Breast epithelium (tissue), 3 donors: ENCODE results near the gene DISP3.

Experiments used
- CTCF ChIP-seq, 3 donors: fragments of 450-650 bp; IDR thresholded peaks; one replicate each; pipeline ENCODE4 v1.5.1; 2016 to 2017; ENCODE audit warnings: antibody characterized with exemption in 3 of 3, mild to moderate bottlenecking in 3 of 3, moderate library complexity in 3 of 3
- POLR2A ChIP-seq: fragments of 450-650 bp; IDR thresholded peaks from one replicate; pipeline ENCODE4 v1.6.1; 2016; ENCODE audit warnings: antibody characterized with exemption, mild to moderate bottlenecking, moderate library complexity

GRCh38 chr1:11581445-11581991 lies 102.6 kb downstream of the DISP3 start:
- TF ChIP-seq CTCF (IDR thresholded peaks at IDR 0.05) (no peak), POLR2A (no peak)
